Measurements from ENCODE around the gene CENPU.
A peak's percentile ranks its signal among the peaks of the same experiment; 100 is the strongest.
"Not testable (repeated sequence)": the region's sequence is repeated elsewhere in the genome, so short reads cannot be mapped to it uniquely, and the experiment has no call there.

CENPU gene

GRCh38 chr4:184666670-184667069 lies 67.2 kb downstream of the CENPU start:
- no peak for DNase-seq (ENCODE audit: low spot score)

- DNase-seq (ENCODE audit: low spot score): no peak
Observed at GRCh38 chr4:184664445-184665210, 69.3 kb downstream of the CENPU start.

- no peak for DNase-seq (ENCODE audit: low spot score)
Observed at GRCh38 chr4:184662236-184662635, 71.7 kb downstream of the CENPU start.

- DNase-seq (ENCODE audit: low spot score): no peak
Observed at GRCh38 chr4:184660978-184661377, 72.9 kb downstream of the CENPU start.

GRCh38 chr4:184657820-184658219 lies 76.1 kb downstream of the CENPU start:
- DNase-seq (ENCODE audit: low spot score): not testable (repeated sequence)

- DNase-seq (ENCODE audit: low spot score): no peak
Observed at GRCh38 chr4:184657144-184657543, 76.8 kb downstream of the CENPU start.

- DNase-seq (ENCODE audit: low spot score): no peak
Observed at GRCh38 chr4:184655889-184656869, 77.7 kb downstream of the CENPU start.

GRCh38 chr4:184653650-184654049 lies 80.2 kb downstream of the CENPU start:
- no peak for DNase-seq (ENCODE audit: low spot score)

- not testable (repeated sequence) for DNase-seq (ENCODE audit: low spot score)
Observed at GRCh38 chr4:184652681-184653080, 81.2 kb downstream of the CENPU start.

- no peak for DNase-seq (ENCODE audit: low spot score)
Observed at GRCh38 chr4:184651899-184652298, 82.0 kb downstream of the CENPU start.

GRCh38 chr4:184649971-184650855 lies 83.7 kb downstream of the CENPU start:
- no peak for DNase-seq (ENCODE audit: low spot score)

GRCh38 chr4:184649026-184649970 lies 84.6 kb downstream of the CENPU start, which contains the start of the genes CASP3 and PRIMPOL:
TSS of gene CASP3 (minus strand) at chr4:184649447. CDS start at chr4:184638453, 10,994 bp downstream.
TSS of gene PRIMPOL (plus strand) at chr4:184649738. CDS start at chr4:184657141, 7,403 bp downstream.
- peak; percentile 97 for DNase-seq (ENCODE audit: low spot score)

- DNase-seq (ENCODE audit: low spot score): peak; percentile 52
Observed at GRCh38 chr4:184648313-184649025, 85.4 kb downstream of the CENPU start.

GRCh38 chr4:184648054-184648312 lies 85.9 kb downstream of the CENPU start:
- DNase-seq (ENCODE audit: low spot score): no peak

- DNase-seq (ENCODE audit: low spot score): no peak
Observed at GRCh38 chr4:184647266-184648053, 86.4 kb downstream of the CENPU start.

- DNase-seq (ENCODE audit: low spot score): peak; percentile 36
Observed at GRCh38 chr4:184645904-184646610, 87.8 kb downstream of the CENPU start.

GRCh38 chr4:184644553-184645307 lies 89.2 kb downstream of the CENPU start:
- DNase-seq (ENCODE audit: low spot score): no peak
